HEK293 (cell line): ENCODE data around the gene HTR7.

Experiments
- CTCF ChIP-seq: fragments of 450-650 bp; formaldehyde crosslinking; IDR thresholded peaks from 2 replicates; pipeline ENCODE4 v1.5.1; 2016; ENCODE audit warnings: missing biosample characterization, missing genetic modification characterization
- YY1 ChIP-seq: fragments of 450-650 bp; formaldehyde crosslinking; IDR thresholded peaks from 2 replicates; pipeline ENCODE4 v1.5.1; 2018; ENCODE audit warnings: missing biosample characterization, missing genetic modification characterization
- ZEB2 ChIP-seq: fragments of 450-650 bp; formaldehyde crosslinking; IDR thresholded peaks from 2 replicates; pipeline ENCODE4 v1.5.1; 2016; ENCODE audit warnings: missing biosample characterization, missing genetic modification characterization
- ZNF155 ChIP-seq: fragments of 450-650 bp; formaldehyde crosslinking; IDR thresholded peaks from 2 replicates; pipeline ENCODE4 v1.5.1; 2016; ENCODE audit warnings: missing biosample characterization, missing genetic modification characterization
- ZNF174 ChIP-seq: fragments of 450-650 bp; formaldehyde crosslinking; IDR thresholded peaks from 2 replicates; pipeline ENCODE4 v1.5.0; 2017; ENCODE audit warnings: missing biosample characterization, mild to moderate bottlenecking, missing genetic modification characterization
- ZNF335 ChIP-seq: fragments of 450-650 bp; formaldehyde crosslinking; conservative IDR thresholded peaks from 2 replicates; pipeline ENCODE4 v1.5.1; 2016; ENCODE audit warnings: missing biosample characterization, missing genetic modification characterization
- ZNF530 ChIP-seq: fragments of 450-650 bp; formaldehyde crosslinking; IDR thresholded peaks from 2 replicates; pipeline ENCODE4 v1.5.1; 2016; ENCODE audit warnings: low read depth, missing biosample characterization, missing genetic modification characterization
- ZSCAN30 ChIP-seq: fragments of 450-650 bp; IDR thresholded peaks from 2 replicates; pipeline ENCODE4 v1.5.1; 2018; ENCODE audit warnings: missing biosample characterization, mild to moderate bottlenecking, missing genetic modification characterization, moderate library complexity
- TF ChIP-seq, protein P1 (sequence below): fragments of 450-650 bp; formaldehyde crosslinking; IDR thresholded peaks from 2 replicates; pipeline ENCODE4 v1.5.1; 2017; ENCODE audit warnings: missing biosample characterization, missing genetic modification characterization
- TF ChIP-seq, protein P2 (sequence below): fragments of 450-650 bp; formaldehyde crosslinking; IDR thresholded peaks from 2 replicates; pipeline ENCODE4 v1.5.1; 2016; ENCODE audit warnings: missing biosample characterization, missing genetic modification characterization
- TF ChIP-seq, protein P3 (sequence below): fragments of 450-650 bp; formaldehyde crosslinking; IDR thresholded peaks from 2 replicates; pipeline ENCODE4 v1.5.1; 2017; ENCODE audit warnings: missing biosample characterization, missing genetic modification characterization

DNA sequence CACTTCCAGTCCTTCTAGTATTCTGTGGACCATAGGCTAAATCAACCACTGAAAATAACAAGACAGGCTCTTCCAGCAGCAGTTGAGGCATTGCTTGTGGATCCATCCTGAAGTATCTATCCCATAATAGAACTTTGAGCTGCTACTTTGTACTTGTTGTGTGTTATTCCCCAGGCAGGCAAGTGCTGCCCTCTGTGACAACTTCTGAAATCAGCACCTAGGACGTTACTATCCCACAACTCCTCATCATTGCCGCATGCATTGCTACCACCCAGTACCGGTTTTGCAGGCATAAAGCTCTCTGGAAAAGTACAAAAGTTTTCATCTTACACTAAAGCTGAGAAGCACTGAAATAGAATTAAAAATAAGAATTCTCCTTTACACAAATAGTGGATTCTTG is 145.3 kb downstream of the HTR7 start:
- TF ChIP-seq ZNF530 (tag by site-specific recombination) (no peak), ZEB2 (tag by site-specific recombination) (no peak), CTCF (tag by site-specific recombination) (no peak), ZNF155 (tag by site-specific recombination) (no peak), ZSCAN30 (tag by site-specific recombination) (no peak), ZNF174 (tag by site-specific recombination) (no peak), YY1 (tag by site-specific recombination) (no peak), ZNF335 (tag by site-specific recombination) (no peak)
- TF ChIP-seq, protein P1, sequence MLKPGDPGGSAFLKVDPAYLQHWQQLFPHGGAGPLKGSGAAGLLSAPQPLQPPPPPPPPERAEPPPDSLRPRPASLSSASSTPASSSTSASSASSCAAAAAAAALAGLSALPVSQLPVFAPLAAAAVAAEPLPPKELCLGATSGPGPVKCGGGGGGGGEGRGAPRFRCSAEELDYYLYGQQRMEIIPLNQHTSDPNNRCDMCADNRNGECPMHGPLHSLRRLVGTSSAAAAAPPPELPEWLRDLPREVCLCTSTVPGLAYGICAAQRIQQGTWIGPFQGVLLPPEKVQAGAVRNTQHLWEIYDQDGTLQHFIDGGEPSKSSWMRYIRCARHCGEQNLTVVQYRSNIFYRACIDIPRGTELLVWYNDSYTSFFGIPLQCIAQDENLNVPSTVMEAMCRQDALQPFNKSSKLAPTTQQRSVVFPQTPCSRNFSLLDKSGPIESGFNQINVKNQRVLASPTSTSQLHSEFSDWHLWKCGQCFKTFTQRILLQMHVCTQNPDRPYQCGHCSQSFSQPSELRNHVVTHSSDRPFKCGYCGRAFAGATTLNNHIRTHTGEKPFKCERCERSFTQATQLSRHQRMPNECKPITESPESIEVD: no peak
- TF ChIP-seq, protein P2, sequence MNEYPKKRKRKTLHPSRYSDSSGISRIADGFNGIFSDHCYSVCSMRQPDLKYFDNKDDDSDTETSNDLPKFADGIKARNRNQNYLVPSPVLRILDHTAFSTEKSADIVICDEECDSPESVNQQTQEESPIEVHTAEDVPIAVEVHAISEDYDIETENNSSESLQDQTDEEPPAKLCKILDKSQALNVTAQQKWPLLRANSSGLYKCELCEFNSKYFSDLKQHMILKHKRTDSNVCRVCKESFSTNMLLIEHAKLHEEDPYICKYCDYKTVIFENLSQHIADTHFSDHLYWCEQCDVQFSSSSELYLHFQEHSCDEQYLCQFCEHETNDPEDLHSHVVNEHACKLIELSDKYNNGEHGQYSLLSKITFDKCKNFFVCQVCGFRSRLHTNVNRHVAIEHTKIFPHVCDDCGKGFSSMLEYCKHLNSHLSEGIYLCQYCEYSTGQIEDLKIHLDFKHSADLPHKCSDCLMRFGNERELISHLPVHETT (tag by site-specific recombination): no peak
- TF ChIP-seq, protein P3, sequence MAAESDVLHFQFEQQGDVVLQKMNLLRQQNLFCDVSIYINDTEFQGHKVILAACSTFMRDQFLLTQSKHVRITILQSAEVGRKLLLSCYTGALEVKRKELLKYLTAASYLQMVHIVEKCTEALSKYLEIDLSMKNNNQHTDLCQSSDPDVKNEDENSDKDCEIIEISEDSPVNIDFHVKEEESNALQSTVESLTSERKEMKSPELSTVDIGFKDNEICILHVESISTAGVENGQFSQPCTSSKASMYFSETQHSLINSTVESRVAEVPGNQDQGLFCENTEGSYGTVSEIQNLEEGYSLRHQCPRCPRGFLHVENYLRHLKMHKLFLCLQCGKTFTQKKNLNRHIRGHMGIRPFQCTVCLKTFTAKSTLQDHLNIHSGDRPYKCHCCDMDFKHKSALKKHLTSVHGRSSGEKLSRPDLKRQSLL: no peak
